SW480 (cell line): ENCODE results near the gene EREG.
"Not testable (repeated sequence)": the region's sequence is repeated elsewhere in the genome, so short reads cannot be mapped to it uniquely, and the experiment has no call there.

Experiments
- DNase-seq: peaks from one replicate; pipeline ENCODE4 v3.0.0-alpha.2; 2016; ENCODE audit warnings: low spot score

The EREG gene

GRCh38 chr4:74390677-74391076 is 25.7 kb downstream of the EREG start:
- DNase-seq: no peak

- DNase-seq: no peak
Measured at GRCh38 chr4:74391346-74391745, 26.4 kb downstream of the EREG start.

- DNase-seq: no peak
Measured at GRCh38 chr4:74391890-74392475, 27.0 kb downstream of the EREG start.

- peak; percentile 57 for DNase-seq
Measured at GRCh38 chr4:74394476-74395136, 29.7 kb downstream of the EREG start.

GRCh38 chr4:74395633-74396032 is 30.7 kb downstream of the EREG start:
- DNase-seq: no peak

GRCh38 chr4:74397748-74398426 is 32.9 kb downstream of the EREG start:
- no peak for DNase-seq

- DNase-seq: not testable (repeated sequence)
Measured at GRCh38 chr4:74398894-74399589, 34.1 kb downstream of the EREG start.

- DNase-seq: peak; percentile 30
Measured at GRCh38 chr4:74400395-74400794, 35.5 kb downstream of the EREG start.

GRCh38 chr4:74402692-74403456 is 37.9 kb downstream of the EREG start:
- no peak for DNase-seq

- DNase-seq: no peak
Measured at GRCh38 chr4:74407891-74408290, 42.9 kb downstream of the EREG start.

GRCh38 chr4:74408639-74409038 is 43.7 kb downstream of the EREG start:
- no peak for DNase-seq

GRCh38 chr4:74410272-74410671 is 45.3 kb downstream of the EREG start:
- DNase-seq: no peak

- no peak for DNase-seq
Measured at GRCh38 chr4:74412225-74412624, 47.3 kb downstream of the EREG start.

- no peak for DNase-seq
Measured at GRCh38 chr4:74413265-74413664, 48.3 kb downstream of the EREG start.

- peak; percentile 82 for DNase-seq
Measured at GRCh38 chr4:74414149-74414809, 49.3 kb downstream of the EREG start.

- no peak for DNase-seq
Measured at GRCh38 chr4:74415602-74416300, 50.8 kb downstream of the EREG start.

- no peak for DNase-seq
Measured at GRCh38 chr4:74418063-74418670, 53.2 kb downstream of the EREG start.

- no peak for DNase-seq
Measured at GRCh38 chr4:74420863-74421262, 55.9 kb downstream of the EREG start.

GRCh38 chr4:74423104-74423503 is 58.2 kb downstream of the EREG start:
- DNase-seq: peak; percentile 37

- DNase-seq: no peak
Measured at GRCh38 chr4:74424111-74424510, 59.2 kb downstream of the EREG start.
